Spinal cord (tissue), 10 donors: Measurements from ENCODE around the gene ANKS1B. TPM values are rescaled to one million over a fixed set of nuclear protein-coding genes. Genes with fewer than 3 reads are reported as not detected.
A peak's percentile ranks its signal among the peaks of the same experiment; 100 is the strongest.

Experiments
- DNase-seq, 6 donors: peaks; one replicate each; pipeline versions ENCODE4 v3.0.0 to v3.0.0-alpha.2; 2013 to 2015; ENCODE audit warnings: low spot score in 6 of 6, low read depth in 4 of 6
- H3K27ac ChIP-seq: one replicate; pipeline ENCODE4 v1.5.1; 2013; ENCODE audit warnings: low read depth, low read length, control low read depth
- H3K27me3 ChIP-seq: one replicate; pipeline ENCODE4 v1.6.1; 2013; ENCODE audit warnings: low read length; ENCODE audit not compliant: control insufficient read depth, insufficient read depth
- H3K36me3 ChIP-seq: one replicate; pipeline ENCODE4 v1.6.1; 2013; ENCODE audit warnings: low read length; ENCODE audit not compliant: control insufficient read depth, insufficient read depth
- H3K4me1 ChIP-seq: one replicate; pipeline ENCODE4 v1.6.1; 2013; ENCODE audit warnings: low read length; ENCODE audit not compliant: control insufficient read depth, insufficient read depth
- H3K4me3 ChIP-seq: one replicate; pipeline ENCODE4 v1.5.1; 2013; ENCODE audit warnings: low read depth, low read length, control low read depth
- H3K9me3 ChIP-seq: one replicate; pipeline ENCODE4 v1.6.1; 2013; ENCODE audit warnings: low read length; ENCODE audit not compliant: control insufficient read depth, insufficient read depth
- WGBS: methylation state at CpG from one replicate; pipeline ENCODE4 v1.1.5; 2013; ENCODE audit warnings: missing lambda C conversion rate; ENCODE audit not compliant: insufficient coverage; 5-methylcytosine and 5-hydroxymethylcytosine counted together
- polyA plus RNA-seq, 2 donors: library from polyadenylated mRNA; unstranded; fragments of 120-200 nt; gene quantifications; one replicate each; pipeline ENCODE4 v1.2.1, GENCODE V29; 2013; ENCODE audit not compliant: insufficient read length in 2 of 2
- total RNA-seq, 2 donors: library from RNA; depleted of rRNA in 1 of 2; stranded (reverse); fragments of 120-200 nt in 1 of 2; fragments of >200 nt in 1 of 2; gene quantifications; one replicate each; pipeline versions ENCODE4 v1.2.3 to v1.2.4, GENCODE V29; 2013 to 2014
- donor health status: healthy.

Gene ANKS1B
- total and polyA plus RNA-seq, 4 donors, result 89.5 to 131 (median 108) TPM

- H3K4me1 ChIP-seq, result no peaks in the 10 kb centered on the region
- no peak overlapping the region for H3K27ac ChIP-seq
- H3K36me3 ChIP-seq, result no peaks in the 10 kb centered on the region
- no peaks in the 10 kb centered on the region for H3K9me3 ChIP-seq
- H3K27me3 ChIP-seq, result no peaks in the 10 kb centered on the region
- H3K4me3 ChIP-seq, result no peak overlapping the region
- DNase-seq, result peak in 1 of 6 donors; percentile 19
These were observed 960.5 kb downstream of the ANKS1B start for GRCh38 chr12:99024191-99024590.

GRCh38 chr12:99020871-99021270 lies 963.9 kb downstream of the ANKS1B start:
- no peak overlapping the region for H3K27ac ChIP-seq
- 100% methylated on average over 1 of the region's 1 CpG for WGBS
- H3K4me1 ChIP-seq, result no peaks in the 10 kb centered on the region
- peaks cover 2% of the 10 kb centered on the region for H3K9me3 ChIP-seq
- no peaks in the 10 kb centered on the region for H3K27me3 ChIP-seq
- H3K36me3 ChIP-seq, result no peaks in the 10 kb centered on the region
- DNase-seq, result no peak
- no peak overlapping the region for H3K4me3 ChIP-seq

GRCh38 chr12:99019798-99020197 lies 964.9 kb downstream of the ANKS1B start:
- peaks cover 2% of the 10 kb centered on the region for H3K9me3 ChIP-seq
- H3K4me3 ChIP-seq, result no peak overlapping the region
- H3K27ac ChIP-seq, result no peak overlapping the region
- no peaks in the 10 kb centered on the region for H3K4me1 ChIP-seq
- H3K36me3 ChIP-seq, result no peaks in the 10 kb centered on the region
- DNase-seq, result no peak
- H3K27me3 ChIP-seq, result no peaks in the 10 kb centered on the region

GRCh38 chr12:99017971-99018370 lies 966.8 kb downstream of the ANKS1B start:
- no peaks in the 10 kb centered on the region for H3K27me3 ChIP-seq
- WGBS, result no CpG with 5 or more reads among the region's 2 CpGs
- no peaks in the 10 kb centered on the region for H3K36me3 ChIP-seq
- H3K27ac ChIP-seq, result no peak overlapping the region
- H3K9me3 ChIP-seq, result peaks cover 2% of the 10 kb centered on the region
- DNase-seq, result no peak
- no peaks in the 10 kb centered on the region for H3K4me1 ChIP-seq
- H3K4me3 ChIP-seq, result no peak overlapping the region

GRCh38 chr12:99009654-99010296 lies 975.0 kb downstream of the ANKS1B start:
- Histone ChIP-seq H3K4me3 (no peak overlapping the region), H3K9me3 (no peaks in the 10 kb centered on the region), H3K27ac (no peak overlapping the region), H3K27me3 (no peaks in the 10 kb centered on the region), H3K36me3 (no peaks in the 10 kb centered on the region), H3K4me1 (no peaks in the 10 kb centered on the region)
- DNase-seq, result no peak
- 89% methylated on average over 2 of the region's 3 CpGs for WGBS

- peak in 2 of 6 donors; percentile 27 to 76 for DNase-seq
- Histone ChIP-seq H3K4me3 (no peak overlapping the region), H3K4me1 (no peaks in the 10 kb centered on the region), H3K27me3 (no peaks in the 10 kb centered on the region), H3K9me3 (no peaks in the 10 kb centered on the region), H3K36me3 (no peaks in the 10 kb centered on the region), H3K27ac (no peak overlapping the region)
- WGBS, result no CpG with 5 or more reads among the region's 5 CpGs
These were observed 979.1 kb downstream of the ANKS1B start for GRCh38 chr12:99005601-99006000.

GRCh38 chr12:99004799-99005466 lies 979.8 kb downstream of the ANKS1B start:
- 48% methylated on average over 9 of the region's 12 CpGs for WGBS
- no peaks in the 10 kb centered on the region for H3K36me3 ChIP-seq
- no peaks in the 10 kb centered on the region for H3K4me1 ChIP-seq
- no peak overlapping the region for H3K4me3 ChIP-seq
- H3K9me3 ChIP-seq, result no peaks in the 10 kb centered on the region
- peak in 1 of 6 donors; percentile 67 for DNase-seq
- H3K27ac ChIP-seq, result no peak overlapping the region
- H3K27me3 ChIP-seq, result no peaks in the 10 kb centered on the region

GRCh38 chr12:99002731-99003130 lies 982.0 kb downstream of the ANKS1B start:
- Histone ChIP-seq H3K9me3 (no peaks in the 10 kb centered on the region), H3K4me1 (peaks cover 3% of the 10 kb centered on the region), H3K27me3 (no peaks in the 10 kb centered on the region), H3K4me3 (no peak overlapping the region), H3K36me3 (no peaks in the 10 kb centered on the region), H3K27ac (no peak overlapping the region)
- DNase-seq, result peak in 1 of 6 donors; percentile 75
- WGBS, result 95% methylated on average over 3 of the region's 3 CpGs

GRCh38 chr12:99002156-99002555 lies 982.6 kb downstream of the ANKS1B start:
- H3K9me3 ChIP-seq, result no peaks in the 10 kb centered on the region
- peak in 1 of 6 donors; percentile 53 for DNase-seq
- H3K27ac ChIP-seq, result no peak overlapping the region
- H3K4me3 ChIP-seq, result no peak overlapping the region
- no peaks in the 10 kb centered on the region for H3K27me3 ChIP-seq
- H3K4me1 ChIP-seq, result peaks cover 3% of the 10 kb centered on the region
- no CpG with 5 or more reads among the region's 3 CpGs for WGBS
- no peaks in the 10 kb centered on the region for H3K36me3 ChIP-seq

GRCh38 chr12:98999559-98999958 lies 985.2 kb downstream of the ANKS1B start:
- H3K27me3 ChIP-seq, result no peaks in the 10 kb centered on the region
- H3K27ac ChIP-seq, result no peak overlapping the region
- WGBS, result 88% methylated on average over 4 of the region's 7 CpGs
- peaks cover 3% of the 10 kb centered on the region for H3K4me1 ChIP-seq
- no peak for DNase-seq
- no peaks in the 10 kb centered on the region for H3K9me3 ChIP-seq
- H3K36me3 ChIP-seq, result no peaks in the 10 kb centered on the region
- no peak overlapping the region for H3K4me3 ChIP-seq
